Kasumi-1 (cell line): Measurements from ENCODE around the gene CDK5R2.
"Not testable (repeated sequence)": the region's sequence is repeated elsewhere in the genome, so short reads cannot be mapped to it uniquely, and the experiment has no call there.

Source experiments
- DNase-seq, 2 experiments: peaks; one replicate each; lab custom pipeline; 2025; lab: John Stamatoyannopoulos, UW

CDK5R2 gene

DNA sequence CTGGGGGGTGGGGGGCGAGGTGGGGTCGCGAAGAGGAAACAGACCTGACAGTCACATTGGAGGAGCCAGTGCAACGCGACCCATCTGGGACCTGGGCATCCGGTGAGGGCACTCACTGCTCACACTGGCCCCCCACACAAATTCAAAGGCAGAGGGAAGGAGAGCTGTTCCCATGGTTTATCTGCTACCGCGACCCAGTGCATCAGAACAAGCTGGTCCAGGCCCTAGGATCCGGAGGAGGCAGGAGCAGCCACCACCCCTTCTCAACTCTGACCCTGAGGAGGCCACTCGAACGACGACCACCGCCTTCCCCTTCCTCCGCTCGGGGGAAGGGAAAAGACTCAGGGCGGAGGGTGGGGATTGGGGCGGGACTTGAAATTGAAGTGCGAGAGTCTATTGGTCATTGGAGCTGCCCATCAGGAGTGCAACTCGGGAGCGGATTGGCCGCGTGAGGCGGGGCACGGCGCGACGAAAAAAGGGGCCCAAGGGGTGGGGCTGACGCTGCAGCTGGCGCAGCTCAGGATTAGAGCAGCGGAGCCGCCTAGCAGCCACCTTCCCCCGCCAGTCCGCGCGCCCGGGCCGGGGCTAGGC lies at the start of gene CDK5R2:
TSS of gene CDK5R2 (plus strand) at position 526 of the 591 bp plus-strand sequence. CDS start 155 bp downstream, outside the sequence.
- peak; percentile 8 to 21 for DNase-seq

- DNase-seq, result no peak
These were observed 48.7 kb upstream of the CDK5R2 start for GRCh38 chr2:218910741-218911140.

- no peak for DNase-seq
These were observed 39.0 kb upstream of the CDK5R2 start for GRCh38 chr2:218920504-218920903.

DNA sequence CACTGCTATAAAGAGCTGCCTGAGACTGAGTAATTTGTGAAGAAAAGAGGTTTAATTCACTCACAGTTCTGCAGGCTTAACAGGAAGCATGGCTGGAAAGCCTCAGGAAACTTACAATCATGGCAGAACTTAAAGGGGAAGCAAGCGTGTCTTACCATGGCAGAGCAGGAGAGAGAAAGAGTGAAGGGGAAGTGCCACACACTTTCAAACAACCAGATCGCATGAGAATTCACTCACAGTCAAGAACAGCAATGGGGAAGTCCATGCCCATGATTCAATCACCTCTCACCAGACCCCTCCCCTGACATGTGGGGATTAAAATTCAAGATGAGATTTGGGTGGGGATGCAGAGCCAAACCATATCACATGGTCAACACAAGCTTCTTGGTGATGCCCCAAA lies 34.7 kb upstream of the CDK5R2 start:
- DNase-seq, result no peak

DNA sequence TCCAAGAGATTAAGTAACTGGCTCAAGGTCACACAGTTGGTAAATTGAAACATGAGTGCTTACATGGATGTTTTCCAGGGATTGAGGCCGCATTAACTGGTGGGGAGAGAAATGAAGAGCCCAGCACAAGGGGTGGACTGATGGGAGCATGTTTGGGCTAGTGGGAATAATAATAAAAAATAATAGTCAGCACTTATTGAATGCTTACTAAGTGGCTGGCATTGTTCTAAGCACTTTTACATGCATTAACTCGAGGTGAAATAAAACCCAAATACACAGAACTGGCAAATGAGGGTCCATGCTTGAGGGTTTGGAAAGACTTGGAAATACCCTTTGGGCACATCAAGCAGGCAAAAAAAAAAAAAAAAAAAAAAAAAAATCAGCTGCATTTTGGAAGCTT lies 34.0 kb upstream of the CDK5R2 start:
- no peak for DNase-seq

GRCh38 chr2:218927422-218927821 lies 32.0 kb upstream of the CDK5R2 start:
- DNase-seq, result no peak

- no peak for DNase-seq
These were observed 31.6 kb upstream of the CDK5R2 start for GRCh38 chr2:218927876-218928275.

DNA sequence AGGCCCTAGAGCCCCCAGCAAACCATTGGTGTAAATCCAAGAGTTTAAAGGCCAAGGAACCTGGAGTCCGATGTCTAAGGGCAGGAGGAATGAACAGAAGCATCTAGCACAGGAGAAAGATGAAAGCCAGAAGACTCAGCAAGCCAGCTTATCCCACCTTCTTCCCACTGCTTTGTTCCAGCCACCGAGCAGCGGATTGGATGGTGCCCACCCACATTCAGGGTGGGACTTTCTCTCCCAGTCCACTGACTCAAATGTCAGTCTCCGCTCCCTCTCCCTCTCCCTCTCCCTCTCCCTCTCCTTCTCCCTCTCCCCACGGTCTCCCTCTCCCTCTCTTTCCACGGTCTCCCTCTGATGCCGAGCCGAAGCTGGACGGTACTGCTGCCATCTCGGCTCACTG lies 29.0 kb upstream of the CDK5R2 start:
- DNase-seq, result not testable (repeated sequence)

DNA sequence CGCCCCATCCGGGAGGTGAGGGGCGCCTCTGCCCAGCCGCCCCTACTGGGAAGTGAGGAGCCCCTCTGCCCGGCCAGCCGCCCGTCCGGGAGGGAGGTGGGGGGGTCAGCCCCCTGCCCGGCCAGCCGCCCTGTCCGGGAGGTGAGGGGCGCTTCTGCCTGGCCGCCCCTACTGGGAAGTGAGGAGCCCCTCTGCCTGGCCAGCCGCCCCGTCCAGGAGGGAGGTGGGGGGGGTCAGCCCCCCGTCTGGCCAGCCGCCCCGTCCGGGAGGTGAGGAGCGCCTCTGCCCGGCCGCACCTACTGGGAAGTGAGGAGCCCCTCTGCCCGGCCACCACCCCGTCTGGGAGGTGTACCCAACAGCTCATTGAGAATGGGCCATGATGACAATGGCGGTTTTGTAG lies 27.7 kb upstream of the CDK5R2 start:
- DNase-seq, result not testable (repeated sequence)

- DNase-seq, result no peak
These were observed 14.6 kb upstream of the CDK5R2 start for GRCh38 chr2:218944759-218945404.

DNA sequence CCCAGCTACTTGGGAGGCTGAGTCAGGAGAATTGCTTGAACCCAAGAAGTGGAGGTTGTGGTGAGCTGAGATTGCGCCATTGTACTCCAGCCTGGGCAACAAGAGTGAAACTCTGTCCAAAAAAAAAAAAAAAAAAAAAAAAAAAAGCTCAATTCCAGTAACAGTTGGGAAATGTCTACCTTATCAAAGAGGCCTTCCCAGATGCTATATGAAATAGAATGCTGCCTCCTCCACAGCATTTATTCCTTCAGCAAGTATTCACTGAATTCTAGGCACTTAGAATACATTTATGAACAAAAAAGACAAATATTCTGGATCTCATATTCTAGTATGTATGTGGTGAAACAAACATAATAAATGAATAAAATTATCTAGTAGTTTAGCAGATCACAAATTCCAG lies 12.8 kb upstream of the CDK5R2 start:
- no peak for DNase-seq

DNA sequence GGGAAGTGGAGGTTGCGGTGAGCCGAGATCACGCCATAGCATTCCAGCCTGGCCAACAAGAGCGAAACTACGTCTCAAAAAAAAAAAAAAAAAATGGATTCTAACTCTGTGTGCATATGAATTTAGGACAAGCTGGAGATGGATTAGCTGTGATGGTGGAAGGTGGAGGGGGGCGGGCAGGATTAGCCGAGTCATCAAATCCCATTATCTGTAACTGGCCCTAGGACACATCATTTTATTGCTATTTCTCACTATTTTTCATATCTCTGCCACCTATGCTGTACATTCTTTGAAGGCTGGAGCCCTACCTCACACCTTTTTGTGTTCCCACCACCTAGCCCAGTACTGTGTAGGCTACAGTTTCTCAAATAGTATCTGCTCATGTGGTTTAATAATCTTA lies 7.3 kb upstream of the CDK5R2 start:
- DNase-seq, result no peak

- DNase-seq, result no peak
These were observed 6.0 kb upstream of the CDK5R2 start for GRCh38 chr2:218953366-218953954.

DNA sequence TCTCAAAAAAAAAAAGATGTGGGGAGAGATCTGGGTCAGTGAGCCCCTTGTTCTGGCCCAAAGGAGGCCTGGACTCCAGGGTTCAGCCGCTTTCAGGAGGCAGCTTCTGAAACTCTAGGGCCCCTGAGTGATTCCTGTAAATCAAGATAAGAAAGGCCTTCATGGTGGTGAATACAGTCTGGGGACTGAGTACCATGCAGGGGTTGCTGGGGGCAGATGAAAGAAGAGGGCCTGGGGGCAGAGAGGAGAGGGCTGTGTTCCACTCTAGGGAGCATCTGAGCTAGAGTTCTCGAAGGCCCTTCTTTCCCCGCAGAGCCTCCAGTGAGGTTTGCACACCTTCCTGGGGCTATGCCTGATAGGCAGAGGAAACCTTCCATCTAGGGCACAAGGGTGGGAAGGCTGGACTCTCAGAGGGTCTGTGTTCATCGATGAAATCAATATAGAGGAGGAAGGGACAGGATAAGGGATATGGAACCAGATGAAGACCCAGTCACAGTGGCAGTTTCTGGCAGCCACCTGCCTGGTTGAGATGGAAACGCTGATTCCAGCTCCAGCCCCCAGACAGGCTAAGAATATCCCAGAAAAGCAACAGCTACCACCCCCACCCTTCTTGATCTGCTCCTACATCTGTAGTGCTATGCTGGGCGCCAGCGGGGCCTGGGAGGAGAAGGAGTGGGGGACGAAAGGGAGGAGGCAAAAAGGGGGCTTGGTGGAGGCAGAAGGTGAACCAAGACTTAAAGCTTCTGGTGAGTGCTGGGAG lies 4.7 kb upstream of the CDK5R2 start:
- no peak for DNase-seq

DNA sequence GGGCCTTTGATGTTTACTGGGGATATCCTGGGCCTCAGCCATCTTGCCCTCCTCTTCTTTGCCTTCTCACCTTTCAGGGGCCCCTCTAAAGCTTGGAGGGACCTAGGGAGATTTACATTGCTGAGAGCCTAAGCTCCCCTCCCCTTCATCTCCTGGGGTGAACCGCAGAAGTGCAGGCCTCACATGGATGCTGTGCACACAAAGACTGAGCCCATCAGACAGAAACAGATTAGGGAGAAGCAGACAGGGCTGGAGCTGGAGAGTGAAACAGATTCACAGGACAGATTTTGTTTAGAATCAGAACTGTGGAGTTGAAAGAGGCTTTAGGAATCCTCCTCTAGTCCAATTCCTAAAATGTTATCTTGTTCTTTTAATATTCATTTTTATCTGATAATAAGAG lies 3.4 kb upstream of the CDK5R2 start:
- no peak for DNase-seq

- no peak for DNase-seq
These were observed 1.8 kb upstream of the CDK5R2 start for GRCh38 chr2:218957671-218958070.

DNA sequence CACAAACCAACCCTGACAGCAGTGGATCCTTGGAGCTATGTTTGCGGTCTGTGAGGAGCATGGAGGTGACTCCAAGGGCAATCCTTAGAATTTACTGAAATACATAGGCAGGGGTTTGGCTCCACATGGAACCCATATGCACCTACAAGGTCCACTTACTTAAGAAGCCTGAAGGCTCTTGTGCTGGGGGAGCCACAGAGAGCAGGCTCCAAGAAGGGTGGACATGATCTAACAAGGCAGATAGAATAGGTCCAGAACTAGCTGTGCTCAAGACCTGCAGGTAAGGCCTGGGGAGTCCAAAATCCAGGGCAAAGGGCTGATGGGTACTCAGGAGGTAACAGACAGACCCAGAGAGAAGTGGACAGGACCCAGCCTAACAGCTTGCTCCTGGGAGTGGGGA lies 1.2 kb upstream of the CDK5R2 start:
- DNase-seq, result no peak

DNA sequence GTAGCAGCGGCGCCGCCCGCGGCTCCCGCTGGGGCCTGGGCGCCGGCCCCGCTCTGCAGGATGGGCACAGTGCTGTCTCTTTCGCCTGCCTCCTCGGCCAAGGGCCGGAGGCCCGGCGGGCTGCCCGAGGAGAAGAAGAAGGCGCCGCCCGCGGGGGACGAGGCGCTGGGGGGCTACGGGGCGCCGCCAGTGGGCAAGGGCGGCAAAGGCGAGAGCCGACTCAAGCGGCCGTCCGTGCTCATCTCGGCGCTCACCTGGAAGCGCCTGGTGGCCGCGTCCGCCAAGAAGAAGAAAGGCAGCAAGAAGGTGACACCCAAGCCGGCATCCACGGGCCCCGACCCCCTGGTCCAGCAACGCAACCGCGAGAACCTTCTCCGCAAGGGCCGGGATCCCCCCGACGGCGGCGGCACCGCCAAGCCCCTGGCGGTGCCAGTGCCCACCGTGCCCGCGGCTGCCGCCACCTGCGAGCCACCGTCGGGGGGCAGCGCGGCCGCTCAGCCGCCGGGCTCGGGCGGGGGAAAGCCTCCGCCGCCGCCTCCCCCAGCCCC lies 369 bp downstream of the CDK5R2 start:
- no peak for DNase-seq

GRCh38 chr2:218960309-218961165 lies 1.1 kb downstream of the CDK5R2 start:
- DNase-seq, result no peak

GRCh38 chr2:218961229-218961628 lies 1.8 kb downstream of the CDK5R2 start:
- no peak for DNase-seq
